H9 (cell line): ENCODE measurements around the gene TMEM222. TPM values are rescaled to one million over a fixed set of nuclear protein-coding genes. Genes with fewer than 3 reads are reported as not detected.
A peak's percentile ranks its signal among the peaks of the same experiment; 100 is the strongest.

ENCODE experiments used
- DNase-seq: peaks from one replicate; pipeline ENCODE4 v3.0.0-alpha.2; 2017
- H2AFZ ChIP-seq: one replicate; pipeline ENCODE4 v1.6.1; 2013; ENCODE audit warnings: mild to moderate bottlenecking, low read length, control low read depth, moderate library complexity
- H2AK5ac ChIP-seq: 2 replicates; pipeline ENCODE4 v1.6.1; 2013; ENCODE audit warnings: low read length, control low read depth, mixed read lengths; ENCODE audit not compliant: insufficient read length
- H2BK120ac ChIP-seq: one replicate; pipeline ENCODE4 v1.6.1; 2013; ENCODE audit warnings: low read depth, mild to moderate bottlenecking, low read length, control low read depth, inconsistent platforms; ENCODE audit not compliant: poor library complexity, severe bottlenecking
- H2BK12ac ChIP-seq: 2 replicates; pipeline ENCODE4 v1.6.1; 2013; ENCODE audit warnings: low read length, control low read depth, mixed read lengths, low read depth; ENCODE audit not compliant: insufficient read length
- H2BK15ac ChIP-seq: 2 replicates; pipeline ENCODE4 v1.6.1; 2013; ENCODE audit warnings: low read depth, low read length, control low read depth
- H2BK20ac ChIP-seq: one replicate; pipeline ENCODE4 v1.6.1; 2013; ENCODE audit warnings: low read depth, mild to moderate bottlenecking, low read length, control low read depth, inconsistent platforms; ENCODE audit not compliant: poor library complexity, severe bottlenecking
- H2BK5ac ChIP-seq: 2 replicates; pipeline ENCODE4 v1.6.1; 2013; ENCODE audit warnings: low read length, control low read depth, mixed read lengths; ENCODE audit not compliant: insufficient read length
- H3K14ac ChIP-seq: 2 replicates; pipeline ENCODE4 v1.6.1; 2013; ENCODE audit warnings: low read length, control low read depth; ENCODE audit not compliant: insufficient read depth
- H3K18ac ChIP-seq: 2 replicates; pipeline ENCODE4 v1.6.1; 2013; ENCODE audit warnings: low read depth, mild to moderate bottlenecking, mixed read lengths, low read length, control low read depth; ENCODE audit not compliant: insufficient read length
- H3K23ac ChIP-seq: 2 replicates; pipeline ENCODE4 v1.6.1; 2013; ENCODE audit warnings: low read length, control low read depth, mixed read lengths, low read depth; ENCODE audit not compliant: insufficient read length
- H3K23me2 ChIP-seq: 2 replicates; pipeline ENCODE4 v1.6.1; 2013; ENCODE audit warnings: low read depth, mild to moderate bottlenecking, mixed read lengths, low read length, control low read depth; ENCODE audit not compliant: insufficient read length, poor library complexity, severe bottlenecking
- H3K27ac ChIP-seq: 2 replicates; pipeline ENCODE4 v1.5.1; 2013; ENCODE audit warnings: low read length, control low read depth, mixed read lengths, low read depth; ENCODE audit not compliant: insufficient read length
- H3K27me3 ChIP-seq: 2 replicates; pipeline ENCODE4 v1.6.1; 2013; ENCODE audit warnings: low read length, control low read depth, inconsistent platforms; ENCODE audit not compliant: insufficient read depth
- H3K4ac ChIP-seq: 2 replicates; pipeline ENCODE4 v1.6.1; 2013; ENCODE audit warnings: low read depth, mild to moderate bottlenecking, control low read depth, inconsistent platforms, low read length, moderate library complexity
- H3K4me1 ChIP-seq: 2 replicates; pipeline ENCODE4 v1.6.1; 2013; ENCODE audit warnings: low read length, control low read depth, inconsistent platforms; ENCODE audit not compliant: insufficient read depth
- H3K4me2 ChIP-seq: 2 replicates; pipeline ENCODE4 v1.6.1; 2013; ENCODE audit warnings: low read length, control low read depth, mixed read lengths; ENCODE audit not compliant: insufficient read length, insufficient read depth
- H3K56ac ChIP-seq: 2 replicates; pipeline ENCODE4 v1.6.1; 2013; ENCODE audit warnings: low read depth, mild to moderate bottlenecking, mixed read lengths, low read length, control low read depth; ENCODE audit not compliant: insufficient read length
- H3K79me1 ChIP-seq: 2 replicates; pipeline ENCODE4 v1.6.1; 2013; ENCODE audit warnings: low read depth, mild to moderate bottlenecking, moderate library complexity, low read length, control low read depth, inconsistent platforms; ENCODE audit not compliant: insufficient read depth, poor library complexity, severe bottlenecking
- H3K79me2 ChIP-seq: 2 replicates; pipeline ENCODE4 v1.6.1; 2013; ENCODE audit warnings: low read length, control low read depth, inconsistent platforms; ENCODE audit not compliant: insufficient read depth
- H3K9ac ChIP-seq: 2 replicates; pipeline ENCODE4 v1.6.1; 2013; ENCODE audit warnings: low read length, control low read depth, mixed read lengths; ENCODE audit not compliant: insufficient read length; ENCODE audit errors: extremely low read depth
- H3K9me3 ChIP-seq: one replicate; pipeline ENCODE4 v1.6.1; 2013; ENCODE audit warnings: low read depth, low read length, inconsistent platforms; ENCODE audit not compliant: control insufficient read depth
- H3T11ph ChIP-seq: one replicate; pipeline ENCODE4 v1.6.1; 2013; ENCODE audit warnings: mild to moderate bottlenecking, low read length, control low read depth, inconsistent platforms
- H4K20me1 ChIP-seq: one replicate; pipeline ENCODE4 v1.6.1; 2013; ENCODE audit not compliant: control insufficient read depth, insufficient read length, insufficient read depth
- H4K5ac ChIP-seq: 2 replicates; pipeline ENCODE4 v1.6.1; 2013; ENCODE audit warnings: low read depth, mild to moderate bottlenecking, mixed read lengths, low read length, control low read depth; ENCODE audit not compliant: insufficient read length
- H4K8ac ChIP-seq: replicated peaks from 2 replicates; pipeline ENCODE4 v1.6.1; 2013; ENCODE audit warnings: low read length, control low read depth, mixed read lengths, low read depth; ENCODE audit not compliant: insufficient read length
- H4K91ac ChIP-seq: 2 replicates; pipeline ENCODE4 v1.6.1; 2013; ENCODE audit warnings: low read depth, mild to moderate bottlenecking, moderate library complexity, mixed read lengths, low read length, control low read depth; ENCODE audit not compliant: insufficient read length
- H3K27ac Mint-ChIP-seq, 3 experiments: 2 replicates in 2 of 3; 3 replicates in 1 of 3; pipeline ENCODE4 v1.8.0; 2020 to 2021; ENCODE audit warnings: mixed read lengths in 3 of 3, mild to moderate bottlenecking in 1 of 3, moderate library complexity in 1 of 3
- H3K27me3 Mint-ChIP-seq: 2 replicates; pipeline ENCODE4 v1.8.0; 2021; ENCODE audit warnings: low read depth, mild to moderate bottlenecking, moderate library complexity, mixed read lengths
- H3K36me3 Mint-ChIP-seq, 3 experiments: 2 replicates in 2 of 3; 3 replicates in 1 of 3; pipeline ENCODE4 v1.8.0; 2020 to 2021; ENCODE audit warnings: low read depth in 3 of 3, mixed read lengths in 3 of 3; ENCODE audit not compliant: insufficient read depth in 1 of 3
- H3K4me1 Mint-ChIP-seq, 2 experiments: 2 replicates each; pipeline ENCODE4 v1.8.0; 2020; ENCODE audit warnings: mixed read lengths in 2 of 2
- H3K4me3 Mint-ChIP-seq, 2 experiments: 2 replicates in 1 of 2; 3 replicates in 1 of 2; pipeline ENCODE4 v1.8.0; 2020 to 2021; ENCODE audit warnings: mild to moderate bottlenecking in 2 of 2, mixed read lengths in 2 of 2, moderate library complexity in 1 of 2
- H3K9me3 Mint-ChIP-seq, 2 experiments: 2 replicates in 1 of 2; 3 replicates in 1 of 2; pipeline ENCODE4 v1.8.0; 2020; ENCODE audit warnings: mild to moderate bottlenecking in 2 of 2, mixed read lengths in 2 of 2, moderate library complexity in 1 of 2
- CTCF ChIP-seq: fragments of 200-600 bp; sonication (generic); conservative IDR thresholded peaks from 3 replicates; pipeline ENCODE4 v1.8.0; 2021; ENCODE audit warnings: antibody characterized with exemption, mild to moderate bottlenecking
- WGBS: extraction: QIAGEN DNeasy Blood & Tissue Kit; methylation state at CpG from one replicate; pipeline ENCODE4 v1.1.7; 2013; ENCODE audit warnings: missing lambda C conversion rate, low lambda C conversion rate, mixed read lengths; ENCODE audit not compliant: insufficient read length; ENCODE audit errors: extremely low coverage; 5-methylcytosine and 5-hydroxymethylcytosine counted together
- total RNA-seq: library from RNA; stranded (reverse); gene quantifications from 2 replicates; pipeline ENCODE4 v1.2.1, GENCODE V29; 2021

TMEM222 gene
- total RNA-seq, 1 experiment from 2014 or later, result 36.8 TPM

GRCh38 chr1:27341525-27342252 lies 19.7 kb downstream of the TMEM222 start, which contains the start of gene SYTL1:
TSS of gene SYTL1 (plus strand) at chr1:27342022. CDS start at chr1:27345335, 3,313 bp downstream.
- peak; percentile 75 for DNase-seq
- Histone ChIP-seq H4K8ac (no peak within 1 kb of the TSS), H3K9ac (no peak within 1 kb of the TSS), H3K56ac (no peak within 1 kb of the TSS), H3K79me2 (no peaks in the 10 kb centered on the region), H2BK120ac (no peak within 1 kb of the TSS), H4K5ac (no peak within 1 kb of the TSS), H3K9me3 (no peaks in the 10 kb centered on the region), H3K18ac (no peak within 1 kb of the TSS), H3K4ac (no peak within 1 kb of the TSS), H2BK5ac (no peak within 1 kb of the TSS), H2BK12ac (no peak within 1 kb of the TSS), H3K27me3 (no peaks in the 10 kb centered on the region), H4K20me1 (no peaks in the 10 kb centered on the region), H4K91ac (no peak within 1 kb of the TSS), H3K23ac (no peak within 1 kb of the TSS), H3K4me1 (no peaks in the 10 kb centered on the region; the same call in 1 of the 2 replicates), H3K79me1 (no peaks in the 10 kb centered on the region), H3K4me2 (peak within 1 kb of the TSS; percentile 14), H3K23me2 (no peaks in the 10 kb centered on the region), H2AFZ (no peak within 1 kb of the TSS), H2AK5ac (no peak within 1 kb of the TSS), H3K27ac (no peak within 1 kb of the TSS), H3K14ac (peak within 1 kb of the TSS; percentile 28; the same call in 1 of the 2 replicates), H2BK20ac (no peak within 1 kb of the TSS), H2BK15ac (no peak within 1 kb of the TSS), H3T11ph (no peak within 1 kb of the TSS)
- H3K36me3 Mint-ChIP-seq, result peaks cover 2 to 17% (median 11%) of the 10 kb centered on the region in 3 experiments; a peak in 5 of 7 replicates
- H3K4me1 Mint-ChIP-seq, result peaks cover 38 to 43% of the 10 kb centered on the region in 2 experiments
- peak within 1 kb of the TSS; percentile 36 to 73 (median 72); a peak in 6 of 7 replicates for H3K27ac Mint-ChIP-seq
- peaks cover 2% of the 10 kb centered on the region for H3K27me3 Mint-ChIP-seq
- peak within 1 kb of the TSS; percentile 58 to 71 for H3K4me3 Mint-ChIP-seq
- no peaks in the 10 kb centered on the region for H3K9me3 Mint-ChIP-seq
- TF ChIP-seq CTCF, result no peak
- no CpG with 5 or more reads among the region's 22 CpGs for WGBS
